Renal pelvis (tissue), 4 donors: ENCODE measurements around the gene PTPDC1. TPM values are rescaled to one million over a fixed set of nuclear protein-coding genes. Genes with fewer than 3 reads are reported as not detected.

Source experiments
- DNase-seq: peaks from one replicate; pipeline ENCODE4 v3.0.0-alpha.2; 2013
- polyA plus RNA-seq, 3 donors: library from polyadenylated mRNA; unstranded; fragments of 120-200 nt; gene quantifications; one replicate each; pipeline ENCODE4 v1.2.1, GENCODE V29; 2013; ENCODE audit not compliant: insufficient read length in 3 of 3

PTPDC1 gene
- polyA plus RNA-seq, 3 donors = 9.8 to 14.0 (median 13.8) TPM

- DNase-seq = peak; percentile 69
Measured at GRCh38 chr9:94139672-94140417, 55.6 kb downstream of the PTPDC1 start.

GRCh38 chr9:94140418-94140780, 56.1 kb downstream of the PTPDC1 start:
- DNase-seq = no peak

- no peak for DNase-seq
Measured at GRCh38 chr9:94140791-94141790, 56.8 kb downstream of the PTPDC1 start.

- no peak for DNase-seq
Measured at GRCh38 chr9:94142353-94142752, 58.1 kb downstream of the PTPDC1 start.

GRCh38 chr9:94144394-94144793, 60.1 kb downstream of the PTPDC1 start:
- DNase-seq = no peak

GRCh38 chr9:94145640-94146039, 61.4 kb downstream of the PTPDC1 start:
- no peak for DNase-seq

- no peak for DNase-seq
Measured at GRCh38 chr9:94147776-94148175, 63.5 kb downstream of the PTPDC1 start.

GRCh38 chr9:94148419-94148818, 64.2 kb downstream of the PTPDC1 start:
- DNase-seq = no peak

- DNase-seq = no peak
Measured at GRCh38 chr9:94149696-94150095, 65.4 kb downstream of the PTPDC1 start.

- no peak for DNase-seq
Measured at GRCh38 chr9:94150279-94150828, 66.1 kb downstream of the PTPDC1 start.

- no peak for DNase-seq
Measured at GRCh38 chr9:94150890-94151650, 66.8 kb downstream of the PTPDC1 start.

- DNase-seq = no peak
Measured at GRCh38 chr9:94153905-94154304, 69.6 kb downstream of the PTPDC1 start.

- DNase-seq = no peak
Measured at GRCh38 chr9:94156348-94157049, 72.2 kb downstream of the PTPDC1 start.

- DNase-seq = peak; percentile 47
Measured at GRCh38 chr9:94157050-94157801, 73.0 kb downstream of the PTPDC1 start.

Other genes starting within 250 kb of the PTPDC1 start
- gene BARX1, start 129.1 kb upstream of the PTPDC1 start, polyA plus RNA-seq = under 1 TPM; 0.40 to 0.86 (median 0.78) TPM
- 10 to 100 TPM in 2 of 3 donors, 1 to 10 TPM in 1; 4.8 to 12.5 (median 10.7) TPM for gene ZNF169, start 174.8 kb downstream of the PTPDC1 start, polyA plus RNA-seq
- gene NUTM2F, start 244.2 kb downstream of the PTPDC1 start, polyA plus RNA-seq = not detected